GM18499 (cell line): Measurements from ENCODE around the gene PRELP.

Experiments used
- ATAC-seq: cut with Tn5 transposase; IDR thresholded peaks from one replicate; pipeline ENCODE4 v1.9.1; 2021; ENCODE audit warnings: moderate number of reproducible peaks; ENCODE audit not compliant: insufficient read depth, unreplicated experiment

PRELP gene

DNA sequence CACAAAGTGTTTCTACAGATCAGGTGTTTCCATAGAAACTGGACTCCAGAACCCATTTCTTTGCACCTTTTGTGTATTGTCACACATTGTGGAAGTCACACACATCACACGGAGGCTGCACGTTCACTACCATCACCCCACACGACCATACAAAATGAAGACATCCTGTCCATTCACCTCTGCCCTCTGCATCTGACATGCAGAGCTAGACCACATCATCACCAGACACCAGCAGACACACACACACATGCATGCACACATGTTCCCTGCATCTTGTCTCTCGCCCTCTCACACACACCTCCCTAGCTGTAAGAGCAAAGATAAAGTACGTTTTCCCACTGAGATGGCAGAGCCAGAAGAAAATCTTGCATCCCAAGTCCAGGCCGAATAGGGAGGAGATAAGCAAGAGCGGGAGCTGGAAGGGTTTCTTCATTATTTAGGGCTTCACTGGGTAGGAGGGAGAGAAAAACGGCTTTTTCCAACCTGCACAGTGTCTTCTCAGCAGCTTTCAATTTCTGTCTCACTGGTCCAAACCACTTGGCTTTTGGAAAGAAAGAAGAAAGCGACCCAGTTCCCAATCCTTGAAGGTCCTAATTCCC is 709 bp downstream of the PRELP start:
- no peak for ATAC-seq

GRCh38 chr1:203477748-203478147 is 2.1 kb downstream of the PRELP start:
- no peak for ATAC-seq

- no peak for ATAC-seq
These were observed 2.6 kb downstream of the PRELP start for GRCh38 chr1:203478231-203478630.

DNA sequence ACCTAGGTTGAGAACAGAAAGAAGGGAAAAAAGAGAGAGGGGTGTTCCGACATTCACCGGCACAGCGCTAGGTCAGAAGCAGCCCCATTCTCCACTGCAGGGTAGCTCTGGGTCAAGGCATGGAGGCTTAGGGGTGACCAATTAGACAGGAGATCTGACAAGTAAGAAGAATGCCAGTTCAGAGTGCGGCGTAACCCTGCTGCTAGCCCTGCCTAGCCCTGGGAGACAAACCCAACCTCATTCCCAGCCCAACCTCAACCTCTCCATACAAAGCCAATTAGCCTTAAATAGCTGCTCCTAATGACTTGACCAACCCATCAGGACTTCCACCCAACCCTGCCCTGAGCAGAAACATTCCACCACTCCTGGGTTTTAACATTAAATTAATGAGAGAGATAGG is 3.4 kb downstream of the PRELP start:
- no peak for ATAC-seq

- no peak for ATAC-seq
These were observed 4.0 kb downstream of the PRELP start for GRCh38 chr1:203479646-203480045.

DNA sequence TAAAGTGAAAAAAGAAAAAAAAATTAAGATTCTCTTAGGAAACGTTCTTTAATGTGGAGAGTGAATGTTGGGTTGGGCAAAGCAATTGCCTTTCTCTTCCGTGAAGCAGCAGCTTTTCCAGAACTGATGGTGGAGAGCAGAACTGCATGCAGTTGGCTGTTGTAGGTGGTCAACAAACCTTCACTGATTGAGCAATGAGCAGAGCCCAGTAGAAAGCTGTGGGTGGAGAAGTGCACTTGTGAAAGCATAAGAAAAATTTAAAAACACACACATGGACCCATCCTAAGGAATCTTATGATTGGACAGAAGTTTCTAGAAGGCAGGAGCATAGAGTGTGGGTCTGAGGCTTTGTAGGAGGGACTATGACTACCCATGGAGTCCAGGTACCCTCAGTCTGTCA is 4.5 kb downstream of the PRELP start:
- ATAC-seq: no peak

GRCh38 chr1:203480525-203481084 is 5.0 kb downstream of the PRELP start:
- ATAC-seq: no peak

DNA sequence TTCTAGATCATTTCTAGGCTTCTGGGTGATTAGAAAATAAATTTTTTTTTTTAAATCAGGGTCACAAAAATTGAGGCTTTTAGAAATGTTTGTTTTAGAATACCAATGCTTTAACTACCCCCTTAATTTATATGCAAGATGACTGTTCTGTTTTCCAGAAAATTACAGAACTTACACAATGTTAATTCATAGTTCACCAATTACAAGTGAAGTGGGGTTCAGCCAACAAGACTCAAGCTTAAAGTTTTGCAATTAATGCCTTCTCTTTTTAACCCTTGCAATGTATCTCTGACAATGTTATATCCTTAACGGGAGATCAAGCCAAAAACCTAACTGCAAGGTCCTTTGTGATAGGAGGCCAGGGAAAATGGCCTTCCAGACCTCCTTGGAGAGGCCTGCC is 5.6 kb downstream of the PRELP start:
- ATAC-seq: no peak

- ATAC-seq: no peak
These were observed 11.2 kb downstream of the PRELP start for GRCh38 chr1:203486618-203487370.

DNA sequence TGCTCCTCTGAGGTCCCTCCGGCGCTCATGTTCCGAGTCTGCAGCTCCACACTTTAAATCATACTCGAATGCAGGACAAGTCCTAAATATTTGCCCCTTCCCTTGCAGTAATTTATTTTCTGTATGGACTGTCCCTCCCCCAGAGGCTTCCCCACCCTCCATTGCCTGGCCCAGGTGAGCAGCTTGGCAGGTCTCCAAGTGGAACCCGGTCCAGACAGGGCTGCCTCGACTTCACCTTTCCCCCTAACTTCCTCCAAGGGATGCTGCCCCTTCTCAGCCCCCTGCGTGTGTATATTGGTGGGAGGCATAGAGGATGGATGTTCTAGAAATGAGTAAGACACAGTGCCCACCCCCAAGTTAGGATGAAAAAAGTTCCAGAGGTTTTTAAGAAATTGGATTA is 12.9 kb downstream of the PRELP start:
- ATAC-seq: no peak

DNA sequence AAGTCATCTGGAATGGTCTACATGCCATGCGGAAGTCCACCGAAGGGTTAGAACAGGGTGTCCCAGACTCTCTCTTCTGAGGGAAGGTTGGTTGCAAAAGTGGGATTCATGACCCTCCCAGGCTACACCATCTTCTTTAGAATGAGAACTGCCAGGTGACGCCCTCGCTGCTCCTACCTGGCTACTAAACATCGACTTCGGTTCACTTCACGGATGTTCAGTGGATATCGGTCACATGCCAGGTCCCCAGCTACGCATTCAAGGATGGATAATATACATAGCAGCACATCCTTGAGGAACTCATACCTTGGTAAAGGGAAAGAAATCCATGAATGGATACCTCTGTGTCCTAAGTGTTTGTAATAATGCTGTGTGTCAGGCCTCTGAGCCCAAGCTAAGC is 15.0 kb downstream of the PRELP start:
- no peak for ATAC-seq

- no peak for ATAC-seq
These were observed 16.1 kb downstream of the PRELP start for GRCh38 chr1:203491664-203492063.

DNA sequence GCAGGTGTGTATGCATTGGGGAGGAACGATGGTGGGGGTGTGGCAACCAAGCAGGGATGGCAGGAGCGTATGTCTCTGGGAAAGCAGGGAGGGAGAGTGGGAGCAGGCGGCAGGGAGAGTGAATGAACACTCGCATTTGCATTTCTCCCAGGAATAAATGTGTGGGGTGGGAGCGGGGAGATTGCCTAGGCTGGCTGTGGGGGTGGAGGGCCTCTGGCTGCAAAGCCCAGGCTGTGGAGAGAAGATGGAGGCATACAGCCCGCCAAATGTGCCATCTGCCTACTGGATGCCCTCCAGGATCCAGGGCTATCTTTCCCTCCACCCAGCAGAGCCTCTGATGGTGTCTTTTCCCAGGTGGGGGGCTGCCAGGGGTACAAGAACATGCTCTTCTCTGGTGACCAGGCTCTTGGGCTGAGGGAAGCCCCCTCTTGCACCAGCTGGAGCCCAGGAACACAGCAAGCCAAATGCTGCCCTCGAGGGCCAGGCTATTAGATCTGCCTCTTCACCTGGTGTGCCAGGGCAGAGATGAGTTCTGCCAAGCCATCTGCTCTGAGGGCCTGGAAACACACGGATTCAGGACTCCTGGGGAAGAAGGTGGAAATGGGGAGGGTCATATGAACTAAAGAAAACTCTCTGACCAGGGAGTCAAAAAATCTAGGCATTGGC is 16.6 kb downstream of the PRELP start:
- no peak for ATAC-seq

GRCh38 chr1:203492748-203493130 is 17.1 kb downstream of the PRELP start:
- no peak for ATAC-seq

- no peak for ATAC-seq
These were observed 18.3 kb downstream of the PRELP start, which contains the start of gene OPTC for GRCh38 chr1:203493901-203494300. Gene OPTC (plus strand): TSS chr1:203494153. CDS start chr1:203496006, 1,853 bp downstream.

DNA sequence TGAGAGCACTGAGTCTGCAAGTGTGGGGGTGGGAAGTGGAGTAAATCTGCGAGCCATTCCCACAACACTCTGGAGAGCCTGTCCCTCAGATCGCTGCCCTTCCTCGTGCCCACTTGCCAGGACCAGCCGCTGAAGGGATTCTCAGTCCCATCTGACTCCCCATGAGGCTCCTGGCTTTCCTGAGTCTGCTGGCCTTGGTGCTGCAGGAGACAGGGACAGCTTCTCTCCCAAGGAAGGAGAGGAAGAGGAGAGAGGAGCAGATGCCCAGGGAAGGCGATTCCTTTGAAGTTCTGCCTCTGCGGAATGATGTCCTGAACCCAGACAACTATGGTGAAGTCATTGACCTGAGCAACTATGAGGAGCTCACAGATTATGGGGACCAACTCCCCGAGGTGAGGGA is 20.2 kb downstream of the PRELP start:
- no peak for ATAC-seq

- no peak for ATAC-seq
These were observed 21.7 kb downstream of the PRELP start for GRCh38 chr1:203497269-203497777.

DNA sequence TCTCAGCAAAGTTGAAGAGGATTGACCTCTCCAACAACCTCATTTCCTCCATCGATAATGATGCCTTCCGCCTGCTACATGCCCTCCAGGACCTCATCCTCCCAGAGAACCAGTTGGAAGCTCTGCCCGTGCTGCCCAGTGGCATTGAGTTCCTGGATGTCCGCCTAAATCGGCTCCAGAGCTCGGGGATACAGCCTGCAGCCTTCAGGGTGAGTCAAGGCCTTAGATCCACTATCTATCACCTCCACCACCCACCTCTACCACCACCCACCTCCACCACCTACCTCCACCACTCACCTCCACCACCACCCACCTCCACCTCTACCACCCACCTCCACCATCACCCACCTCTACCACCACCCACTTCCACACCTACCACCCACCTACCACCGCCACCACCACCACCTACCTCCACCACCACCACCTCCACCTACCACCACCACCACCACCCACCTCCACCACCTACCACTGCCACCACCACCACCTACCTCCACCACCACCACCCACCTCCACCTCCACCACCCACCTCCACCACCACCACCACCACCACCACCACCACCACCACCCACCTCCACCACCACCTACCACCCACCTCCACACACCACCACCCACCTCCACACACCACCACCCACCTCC is 24.2 kb downstream of the PRELP start:
- no peak for ATAC-seq

GRCh38 chr1:203500279-203500678 is 24.7 kb downstream of the PRELP start:
- no peak for ATAC-seq

GRCh38 chr1:203503836-203504235 is 28.2 kb downstream of the PRELP start:
- no peak for ATAC-seq
